Tibial nerve (tissue), 3 donors: ENCODE measurements around the gene HES6.

ENCODE experiments used
- POLR2A ChIP-seq, 2 donors: fragments of 450-650 bp; IDR thresholded peaks; one replicate each; pipeline ENCODE4 v1.6.1; 2017; ENCODE audit warnings: antibody characterized with exemption in 2 of 2, mild to moderate bottlenecking in 2 of 2, moderate library complexity in 2 of 2
- TF ChIP-seq, protein P1 (sequence below), 5 experiments: fragments of 200-600 bp in 3 of 5; fragments of 450-650 bp in 2 of 5; sonication (generic) in 3 of 5; IDR thresholded peaks; one replicate each; pipeline ENCODE4 v1.5.1; 2016 to 2019; ENCODE audit warnings: antibody characterized with exemption in 5 of 5, mild to moderate bottlenecking in 3 of 5, moderate library complexity in 2 of 5

DNA sequence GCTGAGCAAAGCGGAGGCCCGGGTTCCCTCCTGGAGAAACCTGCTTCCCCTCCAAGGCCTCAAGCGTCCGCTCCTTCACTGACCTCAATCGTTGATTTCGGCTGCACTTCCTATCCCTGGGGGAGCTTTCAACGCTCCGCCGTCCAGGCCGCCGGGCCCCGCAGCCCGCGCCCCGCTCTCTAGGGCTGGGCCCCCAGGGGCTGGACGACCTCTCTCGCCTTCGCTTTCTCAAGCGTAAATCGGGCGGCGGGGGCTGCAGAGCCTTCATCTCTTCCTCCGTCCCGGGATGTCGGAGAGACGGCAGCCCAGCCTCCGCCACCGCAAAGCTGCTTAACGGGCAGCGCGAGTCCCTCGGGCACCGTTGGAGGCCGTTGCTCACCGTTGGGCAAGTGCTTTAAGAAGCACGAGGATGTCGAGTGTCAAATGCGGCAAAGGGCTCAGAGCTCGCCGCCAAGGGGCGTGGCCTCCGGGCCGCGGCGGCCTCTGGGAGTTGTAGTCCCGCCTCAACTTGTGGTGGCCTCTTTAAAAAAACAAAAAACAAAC lies 8.5 kb downstream of the HES6 start:
- TF ChIP-seq, protein P1, sequence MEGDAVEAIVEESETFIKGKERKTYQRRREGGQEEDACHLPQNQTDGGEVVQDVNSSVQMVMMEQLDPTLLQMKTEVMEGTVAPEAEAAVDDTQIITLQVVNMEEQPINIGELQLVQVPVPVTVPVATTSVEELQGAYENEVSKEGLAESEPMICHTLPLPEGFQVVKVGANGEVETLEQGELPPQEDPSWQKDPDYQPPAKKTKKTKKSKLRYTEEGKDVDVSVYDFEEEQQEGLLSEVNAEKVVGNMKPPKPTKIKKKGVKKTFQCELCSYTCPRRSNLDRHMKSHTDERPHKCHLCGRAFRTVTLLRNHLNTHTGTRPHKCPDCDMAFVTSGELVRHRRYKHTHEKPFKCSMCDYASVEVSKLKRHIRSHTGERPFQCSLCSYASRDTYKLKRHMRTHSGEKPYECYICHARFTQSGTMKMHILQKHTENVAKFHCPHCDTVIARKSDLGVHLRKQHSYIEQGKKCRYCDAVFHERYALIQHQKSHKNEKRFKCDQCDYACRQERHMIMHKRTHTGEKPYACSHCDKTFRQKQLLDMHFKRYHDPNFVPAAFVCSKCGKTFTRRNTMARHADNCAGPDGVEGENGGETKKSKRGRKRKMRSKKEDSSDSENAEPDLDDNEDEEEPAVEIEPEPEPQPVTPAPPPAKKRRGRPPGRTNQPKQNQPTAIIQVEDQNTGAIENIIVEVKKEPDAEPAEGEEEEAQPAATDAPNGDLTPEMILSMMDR (IDR thresholded peaks at IDR 0.05): peak in 2 of 5 experiments; percentile 5 to 27
- TF ChIP-seq POLR2A (IDR thresholded peaks at IDR 0.05): peak; percentile 35 to 63
